HCT116 (cell line): ENCODE results near the gene SORBS1. TPM values are rescaled to one million over a fixed set of nuclear protein-coding genes. Genes with fewer than 3 reads are reported as not detected.

Experiments used
- ATAC-seq: fragments of 200-7000 bp; cut with Tn5 transposase; 2 replicates; pipeline ENCODE4 v1.9.1; 2020; ENCODE audit warnings: mild to moderate bottlenecking, moderate library complexity
- BruUV-seq: library from RNA; stranded (reverse); fragments of 400-500 nt; replicated peaks from 2 replicates; lab custom pipeline; 2021; lab: Mats Ljungman, UMichigan
- CTCF ChIA-PET: fragments of 300-600 bp; sonication (Branson Sonifier 250); formaldehyde crosslinking; loops from one replicate; lab custom pipeline; 2021; ENCODE audit warnings: antibody characterized with exemption; lab: Charles Lee
- POLR2A ChIA-PET: fragments of 300-600, 350-600 bp; sonication (Branson Sonifier 250); formaldehyde crosslinking; loops from one replicate; lab custom pipeline; 2021; ENCODE audit warnings: antibody characterized with exemption; lab: Charles Lee
- RAD21 ChIA-PET, 2 experiments: fragments of 300-600 bp; sonication (Branson Sonifier 250); formaldehyde crosslinking; loops; one replicate each; lab custom pipeline; 2023; ENCODE audit warnings: low total read pairs in 2 of 2; ENCODE audit not compliant: uncharacterized antibody in 2 of 2, unreplicated experiment in 2 of 2, low non-redundant PET in 1 of 2; lab: Charles Lee
- DNase-seq: peaks from one replicate; pipeline ENCODE4 v3.0.0-alpha.2; 2010; ENCODE audit warnings: low read depth, low spot score
- H2AFZ ChIP-seq: fragments of 200-600 bp; shearing (Covaris generic), sonication (generic); 2 replicates; pipeline ENCODE4 v1.6.1; 2017; ENCODE audit warnings: low read depth, mixed run types, mixed read lengths, antibody characterized with exemption, low read length; ENCODE audit not compliant: poor library complexity, severe bottlenecking
- H3K27ac ChIP-seq: 2 replicates; pipeline ENCODE4 v1.5.1; 2012; ENCODE audit warnings: low read depth, low read length
- H3K27me3 ChIP-seq: fragments of 200-600 bp; sonication (generic); 2 replicates; pipeline ENCODE4 v1.6.1; 2016; ENCODE audit warnings: mixed run types, low read length, mixed read lengths; ENCODE audit not compliant: insufficient read depth
- H3K36me3 ChIP-seq, 2 experiments: fragments of 200-500 bp in 1 of 2; fragments of 200-600 bp in 1 of 2; sonication (Bioruptor generic) in 1 of 2; sonication (generic) in 1 of 2; 2 replicates each; pipeline versions ENCODE4 v1.5.1 to v1.6.1; 2014 to 2016; ENCODE audit warnings: low read length in 2 of 2, inconsistent platforms in 1 of 2, mixed read lengths in 1 of 2, mixed run types in 1 of 2; ENCODE audit not compliant: insufficient read depth in 2 of 2, control insufficient read depth in 1 of 2
- H3K4me1 ChIP-seq, 2 experiments: fragments of 200-600 bp in 1 of 2; sonication (generic) in 1 of 2; 2 replicates each; pipeline versions ENCODE4 v1.5.1 to v1.6.1; 2012 to 2017; ENCODE audit warnings: low read length in 2 of 2, inconsistent platforms in 1 of 2, mild to moderate bottlenecking in 1 of 2, mixed read lengths in 1 of 2, mixed run types in 1 of 2, moderate library complexity in 1 of 2; ENCODE audit not compliant: insufficient read depth in 2 of 2, control insufficient read depth in 1 of 2
- H3K4me2 ChIP-seq: fragments of 200-600 bp; sonication (generic); 2 replicates; pipeline ENCODE4 v1.6.1; 2017; ENCODE audit warnings: mixed run types, low read length, mixed read lengths
- H3K4me3 ChIP-seq, 2 experiments: fragments of 200-600 bp in 1 of 2; sonication (generic) in 1 of 2; replicated peaks in 1 of 2; 2 replicates each; pipeline ENCODE4 v1.5.1; 2011 to 2016; ENCODE audit warnings: low read length in 2 of 2, control low read depth in 1 of 2, low read depth in 1 of 2, mild to moderate bottlenecking in 1 of 2, mixed read lengths in 1 of 2, mixed run types in 1 of 2
- H3K79me2 ChIP-seq: fragments of 200-600 bp; sonication (generic); 2 replicates; pipeline ENCODE4 v1.6.1; 2017; ENCODE audit warnings: mild to moderate bottlenecking, mixed run types, low read length, moderate library complexity, mixed read lengths; ENCODE audit not compliant: insufficient read depth
- H3K9ac ChIP-seq: fragments of 200-600 bp; sonication (generic); 2 replicates; pipeline ENCODE4 v1.6.1; 2016; ENCODE audit warnings: low read length, mixed read lengths
- H3K9me2 ChIP-seq: fragments of 200-600 bp; sonication (generic), shearing (Covaris generic); 2 replicates; pipeline ENCODE4 v1.6.1; 2017; ENCODE audit warnings: mixed run types, mild to moderate bottlenecking, moderate library complexity; ENCODE audit not compliant: insufficient read depth
- H3K9me3 ChIP-seq, 2 experiments: fragments of 200-500 bp in 1 of 2; fragments of 200-600 bp in 1 of 2; sonication (Bioruptor generic) in 1 of 2; sonication (generic) in 1 of 2; 2 replicates each; pipeline ENCODE4 v1.6.1; 2014 to 2017; ENCODE audit warnings: low read length in 2 of 2, mixed read lengths in 2 of 2, inconsistent platforms in 1 of 2, low read depth in 1 of 2, mild to moderate bottlenecking in 1 of 2, mixed run types in 1 of 2, moderate library complexity in 1 of 2; ENCODE audit not compliant: control insufficient read depth in 1 of 2, insufficient read depth in 1 of 2
- H4K20me1 ChIP-seq: fragments of 200-600 bp; sonication (generic), shearing (Covaris generic); 2 replicates; pipeline ENCODE4 v1.6.1; 2017; ENCODE audit warnings: mixed run types, mild to moderate bottlenecking, moderate library complexity; ENCODE audit not compliant: insufficient read depth
- CBX3 ChIP-seq: IDR thresholded peaks from 2 replicates; pipeline ENCODE4 v1.6.1; 2012; ENCODE audit warnings: low read depth
- ELF1 ChIP-seq: IDR thresholded peaks from 2 replicates; pipeline ENCODE4 v1.6.1; 2012; ENCODE audit warnings: low read depth, borderline replicate concordance
- EZH2 ChIP-seq: fragments of 200-600 bp; sonication (generic); IDR thresholded peaks from 2 replicates; pipeline ENCODE4 v1.6.1; 2017; ENCODE audit warnings: antibody characterized with exemption, mixed run types
- FOSL1 ChIP-seq: IDR thresholded peaks from 2 replicates; pipeline ENCODE4 v1.6.1; 2012; ENCODE audit warnings: low read depth
- MAX ChIP-seq: IDR thresholded peaks from 2 replicates; pipeline ENCODE4 v1.6.1; 2012
- POLR2A ChIP-seq: IDR thresholded peaks from 2 replicates; pipeline ENCODE4 v1.7.0; 2011; ENCODE audit warnings: borderline replicate concordance; ENCODE audit not compliant: insufficient read depth, insufficient read length; ENCODE audit errors: extremely low read depth
- POLR2AphosphoS5 ChIP-seq: IDR thresholded peaks from 2 replicates; pipeline ENCODE4 v1.6.1; 2011; ENCODE audit warnings: mild to moderate bottlenecking, low read depth, low read length, moderate library complexity
- RAD21 ChIP-seq: IDR thresholded peaks from 2 replicates; pipeline ENCODE4 v1.6.1; 2012; ENCODE audit warnings: low read depth, mild to moderate bottlenecking
- SP1 ChIP-seq: IDR thresholded peaks from 2 replicates; pipeline ENCODE4 v1.6.1; 2012; ENCODE audit warnings: low read depth
- TCF7L2 ChIP-seq: IDR thresholded peaks from 2 replicates; pipeline ENCODE4 v1.7.0; 2011; ENCODE audit warnings: borderline replicate concordance, inconsistent platforms; ENCODE audit not compliant: insufficient read depth, insufficient read length; ENCODE audit errors: extremely low read depth
- YY1 ChIP-seq: IDR thresholded peaks from 2 replicates; pipeline ENCODE4 v1.6.1; 2011; ENCODE audit warnings: low read length, low read depth, moderate library complexity, mild to moderate bottlenecking; ENCODE audit not compliant: insufficient replicate concordance; ENCODE audit errors: extremely low read depth
- ZFX ChIP-seq: fragments of 450-650 bp; IDR thresholded peaks from 2 replicates; pipeline ENCODE4 v1.6.1; 2017
- ZNF274 ChIP-seq: fragments of 200-500 bp; sonication (Bioruptor generic); IDR thresholded peaks from 2 replicates; pipeline ENCODE4 v1.6.1; 2014; ENCODE audit warnings: mild to moderate bottlenecking, low read depth, low read length, inconsistent platforms
- intact Hi-C: fragments of 100-400 bp; cut with micrococcal nuclease; formaldehyde crosslinking; loops from 2 replicates; pipeline ENCODE4 v1.10.0; 2022
- total RNA-seq: library from RNA; stranded (reverse); gene quantifications from one replicate; pipeline ENCODE4 v1.2.1, GENCODE V29; 2021; ENCODE audit not compliant: unreplicated experiment
- TF ChIP-seq, protein P1 (sequence below), 3 experiments: fragments of 200-600 bp in 1 of 3; sonication (generic) in 1 of 3; IDR thresholded peaks in 2 of 3; conservative IDR thresholded peaks in 1 of 3; 2 replicates each; pipeline ENCODE4 v1.5.1; 2012 to 2017; ENCODE audit warnings: low read depth in 2 of 3, low read length in 2 of 3, antibody characterized with exemption in 1 of 3, borderline replicate concordance in 1 of 3, control low read depth in 1 of 3, mild to moderate bottlenecking in 1 of 3, mixed read lengths in 1 of 3, mixed run types in 1 of 3, moderate library complexity in 1 of 3; ENCODE audit not compliant: insufficient read depth in 1 of 3
- TF ChIP-seq, protein P2 (sequence below): IDR thresholded peaks from 2 replicates; pipeline ENCODE4 v1.6.1; 2012

The SORBS1 gene
- total RNA-seq, 1 experiment from 2014 or later = 3.4 TPM

DNA sequence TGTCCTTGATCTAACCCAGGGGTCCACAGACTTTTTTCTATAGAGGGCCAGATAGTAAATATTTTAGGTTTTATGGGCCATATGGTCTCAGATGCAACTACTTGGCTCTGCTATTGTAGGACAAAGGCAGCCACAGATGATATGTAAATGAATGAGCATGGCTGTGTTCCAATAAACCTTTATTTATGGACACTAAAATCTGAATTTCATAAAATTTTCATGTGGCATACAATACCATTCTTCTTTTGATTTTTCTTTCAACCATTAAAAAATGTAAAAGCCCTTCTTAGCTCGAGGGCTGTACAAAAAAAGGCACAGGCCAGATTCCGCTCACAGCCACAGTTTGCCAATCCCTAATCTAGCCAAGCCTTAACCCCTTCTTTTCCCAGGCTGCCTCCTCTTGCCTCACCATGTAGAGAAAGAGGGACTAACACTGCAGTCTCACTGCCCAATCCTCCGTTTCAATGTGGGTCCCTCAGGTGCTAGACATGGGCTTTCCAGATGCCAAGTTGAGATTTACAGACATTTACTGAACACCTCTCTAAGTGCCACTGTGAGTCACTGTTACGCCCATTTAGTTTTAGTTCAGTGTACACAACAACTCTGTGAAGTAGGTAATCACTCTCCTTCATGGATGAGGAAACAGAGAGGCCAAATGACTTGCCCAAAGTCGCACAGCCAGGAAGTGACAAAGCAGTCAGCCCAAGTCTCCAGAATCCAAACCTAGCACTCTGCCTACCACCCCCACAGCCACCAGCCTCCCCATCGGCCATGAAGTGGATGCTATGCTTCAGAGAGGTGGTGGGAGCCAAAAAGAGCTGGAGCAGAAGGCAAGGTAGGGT, 137.8 kb downstream of the SORBS1 start:
- intact Hi-C loops = no loop called here
- RAD21 ChIA-PET = no interaction called here

More for the DNA sequence above, 137.8 kb downstream of the SORBS1 start:
- Histone ChIP-seq H3K27me3 (no peaks in the 10 kb centered on the region; the same call in 1 of the 2 replicates), H2AFZ (no peak overlapping the region), H3K79me2 (no peaks in the 10 kb centered on the region), H3K9me3 (no peaks in the 10 kb centered on the region), H3K4me2 (no peak overlapping the region), H3K27ac (no peak overlapping the region), H3K36me3 (no peaks in the 10 kb centered on the region), H3K9me2 (no peaks in the 10 kb centered on the region), H3K9ac (no peak overlapping the region), H4K20me1 (no peaks in the 10 kb centered on the region), H3K4me1 (no peaks in the 10 kb centered on the region), H3K4me3 (no peak overlapping the region)
- TF ChIP-seq ELF1 (no peak), ZNF274 (no peak), CBX3 (no peak), RAD21 (no peak), ZFX (no peak), POLR2A (no peak), TCF7L2 (no peak), EZH2 (no peak), MAX (no peak), SP1 (no peak), YY1 (no peak), POLR2AphosphoS5 (no peak), FOSL1 (no peak)
- TF ChIP-seq, protein P1, sequence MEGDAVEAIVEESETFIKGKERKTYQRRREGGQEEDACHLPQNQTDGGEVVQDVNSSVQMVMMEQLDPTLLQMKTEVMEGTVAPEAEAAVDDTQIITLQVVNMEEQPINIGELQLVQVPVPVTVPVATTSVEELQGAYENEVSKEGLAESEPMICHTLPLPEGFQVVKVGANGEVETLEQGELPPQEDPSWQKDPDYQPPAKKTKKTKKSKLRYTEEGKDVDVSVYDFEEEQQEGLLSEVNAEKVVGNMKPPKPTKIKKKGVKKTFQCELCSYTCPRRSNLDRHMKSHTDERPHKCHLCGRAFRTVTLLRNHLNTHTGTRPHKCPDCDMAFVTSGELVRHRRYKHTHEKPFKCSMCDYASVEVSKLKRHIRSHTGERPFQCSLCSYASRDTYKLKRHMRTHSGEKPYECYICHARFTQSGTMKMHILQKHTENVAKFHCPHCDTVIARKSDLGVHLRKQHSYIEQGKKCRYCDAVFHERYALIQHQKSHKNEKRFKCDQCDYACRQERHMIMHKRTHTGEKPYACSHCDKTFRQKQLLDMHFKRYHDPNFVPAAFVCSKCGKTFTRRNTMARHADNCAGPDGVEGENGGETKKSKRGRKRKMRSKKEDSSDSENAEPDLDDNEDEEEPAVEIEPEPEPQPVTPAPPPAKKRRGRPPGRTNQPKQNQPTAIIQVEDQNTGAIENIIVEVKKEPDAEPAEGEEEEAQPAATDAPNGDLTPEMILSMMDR (IDR thresholded peaks at IDR 0.05 in 2 of 3, conservative IDR thresholded peaks at IDR 0.05 in 1 of 3; ENCODE audit: borderline replicate concordance in 1 of 3, insufficient read depth in 1 of 3, low read depth in 2 of 3, low read length in 2 of 3) = no peak
- TF ChIP-seq, protein P2, sequence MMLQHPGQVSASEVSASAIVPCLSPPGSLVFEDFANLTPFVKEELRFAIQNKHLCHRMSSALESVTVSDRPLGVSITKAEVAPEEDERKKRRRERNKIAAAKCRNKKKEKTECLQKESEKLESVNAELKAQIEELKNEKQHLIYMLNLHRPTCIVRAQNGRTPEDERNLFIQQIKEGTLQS = no peak
- ChIA-PET POLR2A (no interaction called here), CTCF (no interaction called here)
- no peak for DNase-seq
- no peak for ATAC-seq
- BruUV-seq = no TSS peak
